K562 (cell line): ENCODE data around the gene BIVM. TPM values are rescaled to one million over a fixed set of nuclear protein-coding genes. Genes with fewer than 3 reads are reported as not detected.

ENCODE experiments used
- AFF1 ChIP-seq, 2 experiments: fragments of 450-650 bp; IDR thresholded peaks; 2 replicates each; pipeline ENCODE4 v1.6.1; 2018; ENCODE audit warnings: mild to moderate bottlenecking in 2 of 2, low read depth in 1 of 2; ENCODE audit not compliant: partially characterized antibody in 2 of 2
- ATF1 ChIP-seq, 2 experiments: fragments of 450-650 bp in 1 of 2; IDR thresholded peaks; 2 replicates each; pipeline ENCODE4 v1.6.1; 2016; ENCODE audit warnings: missing compliant biosample characterization in 1 of 2, missing genetic modification characterization in 1 of 2
- CCNT2 ChIP-seq: IDR thresholded peaks from 2 replicates; pipeline ENCODE4 v1.6.1; 2011; ENCODE audit warnings: borderline replicate concordance, low read depth, mild to moderate bottlenecking, moderate library complexity, mixed read lengths, low read length; ENCODE audit not compliant: insufficient read length; ENCODE audit errors: extremely low read depth
- CXXC5 ChIP-seq: fragments of 250-450 bp; sonication (Bioruptor Pico); IDR thresholded peaks from 2 replicates; pipeline ENCODE4 v1.8.0; 2022; ENCODE audit warnings: inconsistent platforms, mild to moderate bottlenecking, moderate library complexity
- HOMEZ ChIP-seq: fragments of 250-450 bp; sonication (Bioruptor Pico); IDR thresholded peaks from 2 replicates; pipeline ENCODE4 v1.4.0; 2020; ENCODE audit warnings: mild to moderate bottlenecking, moderate library complexity
- ILF3 ChIP-seq: fragments of 450-650 bp; IDR thresholded peaks from 2 replicates; pipeline ENCODE4 v1.6.1; 2018; ENCODE audit warnings: antibody characterized with exemption, mild to moderate bottlenecking, moderate library complexity, borderline replicate concordance
- MTF1 ChIP-seq: fragments of 250-450 bp; sonication (Bioruptor Pico); IDR thresholded peaks from 2 replicates; pipeline ENCODE4 v1.9.0; 2021; ENCODE audit warnings: moderate library complexity, mild to moderate bottlenecking, inconsistent platforms, borderline replicate concordance
- NFE2 ChIP-seq: IDR thresholded peaks from 2 replicates; pipeline ENCODE4 v1.6.1; 2014; ENCODE audit warnings: antibody characterized with exemption, low read depth
- PKNOX1 ChIP-seq: fragments of 450-650 bp; IDR thresholded peaks from 2 replicates; pipeline ENCODE4 v1.6.1; 2016
- POLR2A ChIP-seq: fragments of 450-650 bp; conservative IDR thresholded peaks from 2 replicates; pipeline ENCODE4 v1.6.1; 2016
- POLR2AphosphoS5 ChIP-seq: IDR thresholded peaks from 2 replicates; pipeline ENCODE4 v1.6.1; 2011; ENCODE audit warnings: mild to moderate bottlenecking, low read depth, low read length, moderate library complexity; ENCODE audit not compliant: control insufficient read depth, insufficient read depth
- POLR2B ChIP-seq: fragments of 450-650 bp; IDR thresholded peaks from 2 replicates; pipeline ENCODE4 v1.6.1; 2018; ENCODE audit warnings: low read depth; ENCODE audit not compliant: partially characterized antibody
- TAF7 ChIP-seq: fragments of 450-650 bp; IDR thresholded peaks from 2 replicates; pipeline ENCODE4 v1.6.1; 2016; ENCODE audit warnings: missing genetic modification characterization, missing compliant biosample characterization
- YY1 ChIP-seq, 3 experiments: IDR thresholded peaks; 2 replicates each; pipeline ENCODE4 v1.6.1; 2011; ENCODE audit warnings: low read length in 2 of 3, mild to moderate bottlenecking in 2 of 3, moderate library complexity in 2 of 3, borderline replicate concordance in 1 of 3, control low read depth in 1 of 3, low read depth in 1 of 3; ENCODE audit not compliant: insufficient read depth in 3 of 3, insufficient replicate concordance in 2 of 3, control insufficient read depth in 1 of 3, insufficient read length in 1 of 3; ENCODE audit errors: extremely low read depth in 1 of 3
- ZBTB17 ChIP-seq: fragments of 450-650 bp; formaldehyde crosslinking; IDR thresholded peaks from 2 replicates; pipeline ENCODE4 v1.4.0; 2020; ENCODE audit warnings: mild to moderate bottlenecking
- ZNF140 ChIP-seq: fragments of 250-450 bp; sonication (Bioruptor Pico); IDR thresholded peaks from 2 replicates; pipeline ENCODE4 v1.8.0; 2021; ENCODE audit warnings: moderate library complexity, mild to moderate bottlenecking, inconsistent platforms
- ZNF224 ChIP-seq: sonication (generic); formaldehyde crosslinking; IDR thresholded peaks from 2 replicates; pipeline ENCODE4 v1.8.0; 2022; ENCODE audit warnings: mild to moderate bottlenecking, missing genetic modification reagents
- ZNF408 ChIP-seq: fragments of 250-450 bp; sonication (Bioruptor Pico); IDR thresholded peaks from 2 replicates; pipeline ENCODE4 v1.4.0; 2020; ENCODE audit warnings: low read depth, mild to moderate bottlenecking, moderate library complexity
- ZNF699 ChIP-seq: fragments of 250-450 bp; sonication (Bioruptor Pico); IDR thresholded peaks from 2 replicates; pipeline ENCODE4 v1.8.0; 2021; ENCODE audit warnings: mild to moderate bottlenecking, moderate library complexity; ENCODE audit not compliant: insufficient replicate concordance
- ZNF830 ChIP-seq: fragments of 250-450 bp; sonication (Bioruptor Pico); IDR thresholded peaks from 2 replicates; pipeline ENCODE4 v1.5.0; 2021; ENCODE audit warnings: mild to moderate bottlenecking
- polyA plus RNA-seq, 8 experiments: library from polyadenylated mRNA; depleted of rRNA in 4 of 8; stranded (reverse) in 5 of 8; unstranded in 3 of 8; fragments of >200 nt; fragmentation: Nextera tagmentation in 2 of 8; fragmentation: Illumina TruSeq in 1 of 8; extraction: Ambion mirVana in 2 of 8; extraction: Trizol in 1 of 8; gene quantifications; 2 replicates each; pipeline versions ENCODE4 v1.2.1 to v1.2.3, GENCODE V29; 2011 to 2014; ENCODE audit warnings: inconsistent platforms in 1 of 8, missing spikeins in 1 of 8
- total RNA-seq, 7 experiments: library from RNA; depleted of rRNA in 6 of 7; stranded (reverse); fragments of >200 nt in 6 of 7; fragmentation: Illumina TruSeq in 2 of 7; extraction: Trizol in 2 of 7; gene quantifications; 2 replicates each; pipeline versions ENCODE4 v1.2.1 to v1.2.3, GENCODE V29; 2011 to 2021; ENCODE audit warnings: low replicate concordance in 1 of 7

BIVM gene
- total and polyA plus RNA-seq, 9 of the 15 experiments (the other 6 are each of a cell fraction or from before 2014, with no cell fraction given): 3.6 to 23.1 (median 16.8) TPM

GRCh38 chr13:102800145-102801041 is 1.5 kb downstream of the BIVM start (continued):
- TF ChIP-seq YY1 (IDR thresholded peaks at IDR 0.05; ENCODE audit: borderline replicate concordance in 1 of 3, control insufficient read depth in 1 of 3, extremely low read depth in 1 of 3, insufficient read depth in 3 of 3, insufficient read length in 1 of 3, insufficient replicate concordance in 2 of 3, low read depth in 1 of 3, low read length in 2 of 3) (peak in 1 of 3 experiments; percentile 70), HOMEZ (CRISPR knock-in tag) (no peak), ZNF140 (CRISPR knock-in tag) (no peak), POLR2AphosphoS5 (peak; percentile 59; the same call in 1 of the 2 replicates), CXXC5 (CRISPR knock-in tag) (peak; percentile 40; the same call in 1 of the 2 replicates), POLR2A (peak; percentile 58; the same call in 1 of the 2 replicates), ATF1 (CRISPR knock-in tag; IDR thresholded peaks at IDR 0.05) (no peak), ATF1 (tag; IDR thresholded peaks at IDR 0.05) (peak; percentile 45; the same call in 1 of the 2 replicates), ZNF830 (CRISPR knock-in tag) (no peak), AFF1 (IDR thresholded peaks at IDR 0.05; ENCODE audit: low read depth in 1 of 2, partially characterized antibody in 2 of 2) (no peak), TAF7 (tag) (no peak), ILF3 (no peak; the same call in 1 of the 2 replicates), ZNF408 (CRISPR knock-in tag) (no peak), ZNF699 (no peak), CCNT2 (peak; percentile 64), ZBTB17 (no peak), MTF1 (CRISPR knock-in tag) (no peak), POLR2B (no peak), NFE2 (no peak), ZNF224 (CRISPR knock-in tag) (no peak), PKNOX1 (no peak)
